SK-N-MC (cell line): Measurements from ENCODE around the gene TMEM150C.

Experiments used
- DNase-seq: peaks from one replicate; pipeline ENCODE4 v3.0.0-alpha.2; 2011; ENCODE audit warnings: low read depth, low spot score
- H3K27ac ChIP-seq: fragments of 200-600 bp; sonication (generic); 2 replicates; pipeline ENCODE4 v1.5.1; 2016; ENCODE audit warnings: mixed run types
- H3K36me3 ChIP-seq: fragments of 200-600 bp; sonication (generic); 2 replicates; pipeline ENCODE4 v1.6.1; 2017; ENCODE audit warnings: antibody characterized with exemption, low read length, mixed read lengths; ENCODE audit not compliant: insufficient read depth
- H3K4me3 ChIP-seq: fragments of 200-600 bp; sonication (generic); 2 replicates; pipeline ENCODE4 v1.5.1; 2016
- H3K9ac ChIP-seq: fragments of 200-600 bp; sonication (generic); 2 replicates; pipeline ENCODE4 v1.8.0; 2017; ENCODE audit warnings: mixed run types, mixed read lengths; ENCODE audit not compliant: insufficient read length
- H3K9me3 ChIP-seq: fragments of 200-600 bp; sonication (generic); 2 replicates; pipeline ENCODE4 v1.6.1; 2017; ENCODE audit warnings: low read depth, mild to moderate bottlenecking, antibody characterized with exemption, low read length, moderate library complexity, mixed read lengths
- EZH2 ChIP-seq: fragments of 200-600 bp; sonication (generic); IDR thresholded peaks from one replicate; pipeline ENCODE4 v1.6.1; 2017; ENCODE audit warnings: antibody characterized with exemption
- FOXP2 ChIP-seq: optimal IDR thresholded peaks from 2 replicates; pipeline ENCODE3; 2011; ENCODE audit warnings: mild to moderate bottlenecking, moderate library complexity; ENCODE audit not compliant: insufficient read depth; ENCODE audit errors: extremely low read length, control extremely low read depth
- POLR2AphosphoS5 ChIP-seq: IDR thresholded peaks from 2 replicates; pipeline ENCODE4 v1.6.1; 2012; ENCODE audit warnings: mild to moderate bottlenecking, low read depth, low read length, borderline replicate concordance

TMEM150C gene

GRCh38 chr4:82593411-82593810 lies 31.6 kb upstream of the TMEM150C start:
- no peak overlapping the region for H3K4me3 ChIP-seq
- no peak overlapping the region for H3K9ac ChIP-seq
- no peak for DNase-seq

GRCh38 chr4:82592639-82593038 lies 30.9 kb upstream of the TMEM150C start:
- TF ChIP-seq FOXP2 (no peak), POLR2AphosphoS5 (no peak), EZH2 (no peak)
- H3K4me3 ChIP-seq: no peak overlapping the region
- no peak overlapping the region for H3K9ac ChIP-seq
- no peaks in the 10 kb centered on the region for H3K36me3 ChIP-seq
- no peak overlapping the region for H3K27ac ChIP-seq
- no peak for DNase-seq
- no peaks in the 10 kb centered on the region for H3K9me3 ChIP-seq

More at GRCh38 chr4:82593411-82593810, 31.6 kb upstream of the TMEM150C start:
- Histone ChIP-seq H3K36me3 (no peaks in the 10 kb centered on the region), H3K9me3 (no peaks in the 10 kb centered on the region), H3K27ac (no peak overlapping the region)
- TF ChIP-seq FOXP2 (no peak), POLR2AphosphoS5 (no peak), EZH2 (no peak)

- Histone ChIP-seq H3K36me3 (no peaks in the 10 kb centered on the region), H3K9me3 (no peaks in the 10 kb centered on the region), H3K27ac (no peak overlapping the region), H3K4me3 (no peak overlapping the region), H3K9ac (no peak overlapping the region)
- no peak for DNase-seq
- TF ChIP-seq EZH2: no peak
- no peak for TF ChIP-seq POLR2AphosphoS5
- TF ChIP-seq FOXP2: no peak
These were observed 29.8 kb upstream of the TMEM150C start for GRCh38 chr4:82591592-82591991.

- no peak for TF ChIP-seq FOXP2
- no peak for TF ChIP-seq POLR2AphosphoS5
- no peak for TF ChIP-seq EZH2
- H3K36me3 ChIP-seq: no peaks in the 10 kb centered on the region
- no peak overlapping the region for H3K27ac ChIP-seq
- no peak overlapping the region for H3K4me3 ChIP-seq
- H3K9ac ChIP-seq: no peak overlapping the region
- no peaks in the 10 kb centered on the region for H3K9me3 ChIP-seq
- no peak for DNase-seq
These were observed 28.0 kb upstream of the TMEM150C start for GRCh38 chr4:82589756-82590155.

GRCh38 chr4:82588771-82589270 lies 27.0 kb upstream of the TMEM150C start:
- Histone ChIP-seq H3K4me3 (no peak overlapping the region), H3K36me3 (no peaks in the 10 kb centered on the region), H3K27ac (no peak overlapping the region), H3K9ac (no peak overlapping the region), H3K9me3 (no peaks in the 10 kb centered on the region)
- DNase-seq: no peak
- TF ChIP-seq POLR2AphosphoS5 (no peak), EZH2 (no peak), FOXP2 (no peak)

GRCh38 chr4:82587826-82588540 lies 26.2 kb upstream of the TMEM150C start:
- no peak overlapping the region for H3K27ac ChIP-seq
- no peak overlapping the region for H3K9ac ChIP-seq
- H3K4me3 ChIP-seq: no peak overlapping the region

GRCh38 chr4:82585690-82586435 lies 24.1 kb upstream of the TMEM150C start:
- H3K27ac ChIP-seq: no peak overlapping the region
- no peak for DNase-seq
- H3K4me3 ChIP-seq: no peak overlapping the region
- no peaks in the 10 kb centered on the region for H3K36me3 ChIP-seq
- TF ChIP-seq POLR2AphosphoS5: no peak
- TF ChIP-seq EZH2: no peak
- TF ChIP-seq FOXP2: no peak
- no peak overlapping the region for H3K9ac ChIP-seq
- no peaks in the 10 kb centered on the region for H3K9me3 ChIP-seq

More at GRCh38 chr4:82587826-82588540, 26.2 kb upstream of the TMEM150C start:
- no peaks in the 10 kb centered on the region for H3K36me3 ChIP-seq
- H3K9me3 ChIP-seq: no peaks in the 10 kb centered on the region
- no peak for TF ChIP-seq EZH2
- no peak for DNase-seq

- no peak for DNase-seq
- H3K4me3 ChIP-seq: no peak overlapping the region
- H3K36me3 ChIP-seq: no peaks in the 10 kb centered on the region
- H3K27ac ChIP-seq: no peak overlapping the region
- no peak for TF ChIP-seq FOXP2
- TF ChIP-seq EZH2: no peak
- TF ChIP-seq POLR2AphosphoS5: no peak
- no peak overlapping the region for H3K9ac ChIP-seq
- H3K9me3 ChIP-seq: no peaks in the 10 kb centered on the region
These were observed 23.1 kb upstream of the TMEM150C start for GRCh38 chr4:82584931-82585330.
